Colonic mucosa (tissue), 4 donors: ENCODE data around the gene MCM9. TPM values are rescaled to one million over a fixed set of nuclear protein-coding genes. Genes with fewer than 3 reads are reported as not detected.
"Not testable (repeated sequence)": the region's sequence is repeated elsewhere in the genome, so short reads cannot be mapped to it uniquely, and the experiment has no call there.

Source experiments
- DNase-seq: peaks from one replicate; pipeline ENCODE4 v3.0.0-alpha.2; 2020
- H3K27ac ChIP-seq: fragments of 200-600 bp; one replicate; pipeline ENCODE4 v1.8.0; 2021
- H3K27me3 ChIP-seq: fragments of 200-600 bp; one replicate; pipeline ENCODE4 v1.8.0; 2021
- H3K36me3 ChIP-seq: fragments of 200-600 bp; one replicate; pipeline ENCODE4 v1.8.0; 2021
- H3K4me1 ChIP-seq: fragments of 200-600 bp; one replicate; pipeline ENCODE4 v1.8.0; 2021; ENCODE audit warnings: mild to moderate bottlenecking
- H3K4me3 ChIP-seq: fragments of 200-600 bp; one replicate; pipeline ENCODE4 v1.8.0; 2021
- H3K9ac ChIP-seq, 2 donors: one replicate each; pipeline ENCODE4 v1.7.0; 2013; ENCODE audit warnings: control low read depth in 2 of 2, low read depth in 2 of 2, low read length in 2 of 2
- H3K9me3 ChIP-seq: fragments of 200-600 bp; one replicate; pipeline ENCODE4 v1.8.0; 2021
- intact Hi-C: fragments of 100-400 bp; cut with DNase I; formaldehyde crosslinking; loops from one replicate; pipeline ENCODE4 v1.14.1; 2022
- total RNA-seq, 2 donors: library from RNA; stranded (reverse); fragmentation: NEBNext Ultra II Directional in 1 of 2; extraction: Animal tissue kit (Norgen Biotek cat#: 25700) in 1 of 2; gene quantifications; one replicate each; pipeline ENCODE4 v1.2.1, GENCODE V29; 2021
- TF ChIP-seq, protein P1 (sequence below): fragments of 200-600 bp; IDR thresholded peaks from one replicate; pipeline ENCODE4 v1.8.0; 2022; ENCODE audit warnings: antibody characterized with exemption, mild to moderate bottlenecking
- donor health status: healthy.
- donor health status: DM: no; HTN: no; CAD: no.
- donor health status: DM: no; HTN: no; CAD: no.

MCM9 gene
- total RNA-seq, 2 donors from 2014 or later = 14.3 to 18.5 TPM

DNA sequence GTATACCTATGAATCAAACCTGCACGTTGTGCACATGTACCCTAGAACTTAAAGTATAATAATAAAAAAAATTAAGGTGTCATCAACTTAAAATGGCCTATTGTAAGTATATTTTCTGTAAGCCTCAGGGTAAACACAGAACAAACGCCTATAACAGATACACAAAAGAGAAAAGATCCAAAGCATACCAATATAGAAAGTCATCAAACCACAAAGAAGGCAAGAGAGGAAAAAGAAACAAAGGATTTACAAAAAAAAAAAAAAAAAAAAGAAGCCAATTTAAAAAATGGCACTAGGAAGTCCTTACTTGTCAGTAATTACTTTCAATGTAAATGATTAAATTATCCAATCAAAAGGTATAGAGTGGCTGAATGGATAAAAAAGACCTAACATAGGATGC is 65.6 kb downstream of the MCM9 start:
- Histone ChIP-seq H3K27me3 (no peaks in the 10 kb centered on the region), H3K36me3 (no peaks in the 10 kb centered on the region), H3K4me1 (no peaks in the 10 kb centered on the region), H3K4me3 (no peak overlapping the region), H3K9ac (no peak overlapping the region), H3K27ac (no peak overlapping the region), H3K9me3 (no peaks in the 10 kb centered on the region)
- intact Hi-C loops = no loop called here
- TF ChIP-seq, protein P1, sequence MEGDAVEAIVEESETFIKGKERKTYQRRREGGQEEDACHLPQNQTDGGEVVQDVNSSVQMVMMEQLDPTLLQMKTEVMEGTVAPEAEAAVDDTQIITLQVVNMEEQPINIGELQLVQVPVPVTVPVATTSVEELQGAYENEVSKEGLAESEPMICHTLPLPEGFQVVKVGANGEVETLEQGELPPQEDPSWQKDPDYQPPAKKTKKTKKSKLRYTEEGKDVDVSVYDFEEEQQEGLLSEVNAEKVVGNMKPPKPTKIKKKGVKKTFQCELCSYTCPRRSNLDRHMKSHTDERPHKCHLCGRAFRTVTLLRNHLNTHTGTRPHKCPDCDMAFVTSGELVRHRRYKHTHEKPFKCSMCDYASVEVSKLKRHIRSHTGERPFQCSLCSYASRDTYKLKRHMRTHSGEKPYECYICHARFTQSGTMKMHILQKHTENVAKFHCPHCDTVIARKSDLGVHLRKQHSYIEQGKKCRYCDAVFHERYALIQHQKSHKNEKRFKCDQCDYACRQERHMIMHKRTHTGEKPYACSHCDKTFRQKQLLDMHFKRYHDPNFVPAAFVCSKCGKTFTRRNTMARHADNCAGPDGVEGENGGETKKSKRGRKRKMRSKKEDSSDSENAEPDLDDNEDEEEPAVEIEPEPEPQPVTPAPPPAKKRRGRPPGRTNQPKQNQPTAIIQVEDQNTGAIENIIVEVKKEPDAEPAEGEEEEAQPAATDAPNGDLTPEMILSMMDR = no peak
- DNase-seq = no peak

DNA sequence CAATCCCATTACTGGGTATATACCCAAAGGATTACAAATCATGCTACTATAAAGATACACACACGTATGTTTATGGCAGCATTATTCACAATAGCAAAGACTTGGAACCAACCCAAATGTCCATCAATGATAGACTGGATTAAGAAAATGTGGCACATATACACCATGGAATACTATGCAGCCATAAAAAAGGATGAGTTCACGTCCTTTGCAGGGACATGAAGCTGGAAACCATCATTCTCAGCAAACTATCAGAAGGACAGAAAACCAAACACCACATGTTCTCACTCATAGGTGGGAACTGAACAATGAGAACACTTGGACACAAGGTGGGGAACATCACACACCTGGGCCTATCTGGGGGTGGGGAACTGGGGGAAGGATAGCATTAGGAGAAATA is 66.1 kb downstream of the MCM9 start:
- H3K27me3 ChIP-seq, intact Hi-C loops, H3K4me3 ChIP-seq, DNase-seq, H3K4me1 ChIP-seq, H3K9me3 ChIP-seq, H3K9ac ChIP-seq, H3K36me3 ChIP-seq, H3K27ac ChIP-seq: not testable (repeated sequence)

DNA sequence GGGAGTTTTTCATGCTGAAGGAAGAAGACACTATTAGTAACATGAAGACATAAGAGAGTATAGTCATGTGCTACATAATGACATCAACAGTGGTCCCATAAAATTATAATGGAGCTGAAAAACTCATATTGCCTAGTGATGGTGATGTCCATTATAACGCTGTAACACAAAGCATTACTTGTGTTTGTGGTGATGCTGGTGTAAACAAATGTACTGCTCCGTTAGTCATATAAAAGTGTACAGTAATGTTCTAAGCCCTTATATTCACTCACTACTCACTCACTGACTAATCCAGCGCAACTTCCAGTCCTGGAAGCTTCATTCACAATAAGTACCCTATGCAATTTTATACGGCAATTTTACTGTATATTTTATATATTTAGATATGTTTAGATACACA is 67.8 kb downstream of the MCM9 start:
- H3K27me3 ChIP-seq = no peaks in the 10 kb centered on the region
- H3K4me1 ChIP-seq = no peaks in the 10 kb centered on the region
- H3K36me3 ChIP-seq = no peaks in the 10 kb centered on the region
- no peak overlapping the region for H3K9ac ChIP-seq
- TF ChIP-seq, protein P1 = no peak
- H3K9me3 ChIP-seq = no peaks in the 10 kb centered on the region
- H3K4me3 ChIP-seq = no peak overlapping the region
- no peak for DNase-seq
- no peak overlapping the region for H3K27ac ChIP-seq
- intact Hi-C loops = no loop called here

DNA sequence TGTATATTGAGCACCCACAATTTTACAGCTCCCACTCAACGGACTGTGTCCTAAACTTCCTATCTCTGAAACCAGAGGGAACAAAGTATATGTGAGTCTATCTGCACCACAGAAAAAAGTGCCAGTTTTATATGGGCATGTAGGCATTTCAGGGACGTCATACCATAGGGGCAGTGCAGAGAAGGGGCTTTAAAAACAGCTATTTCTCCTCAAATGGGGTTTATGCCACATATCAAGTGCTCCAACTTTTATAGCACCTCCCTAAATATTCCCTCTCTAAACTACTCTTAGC is 69.9 kb downstream of the MCM9 start:
- Histone ChIP-seq H3K27me3 (no peaks in the 10 kb centered on the region), H3K4me3 (no peak overlapping the region), H3K27ac (no peak overlapping the region), H3K36me3 (no peaks in the 10 kb centered on the region), H3K9ac (no peak overlapping the region), H3K4me1 (no peaks in the 10 kb centered on the region), H3K9me3 (no peaks in the 10 kb centered on the region)
- TF ChIP-seq, protein P1 = no peak
- intact Hi-C loops = no loop called here
- no peak for DNase-seq

DNA sequence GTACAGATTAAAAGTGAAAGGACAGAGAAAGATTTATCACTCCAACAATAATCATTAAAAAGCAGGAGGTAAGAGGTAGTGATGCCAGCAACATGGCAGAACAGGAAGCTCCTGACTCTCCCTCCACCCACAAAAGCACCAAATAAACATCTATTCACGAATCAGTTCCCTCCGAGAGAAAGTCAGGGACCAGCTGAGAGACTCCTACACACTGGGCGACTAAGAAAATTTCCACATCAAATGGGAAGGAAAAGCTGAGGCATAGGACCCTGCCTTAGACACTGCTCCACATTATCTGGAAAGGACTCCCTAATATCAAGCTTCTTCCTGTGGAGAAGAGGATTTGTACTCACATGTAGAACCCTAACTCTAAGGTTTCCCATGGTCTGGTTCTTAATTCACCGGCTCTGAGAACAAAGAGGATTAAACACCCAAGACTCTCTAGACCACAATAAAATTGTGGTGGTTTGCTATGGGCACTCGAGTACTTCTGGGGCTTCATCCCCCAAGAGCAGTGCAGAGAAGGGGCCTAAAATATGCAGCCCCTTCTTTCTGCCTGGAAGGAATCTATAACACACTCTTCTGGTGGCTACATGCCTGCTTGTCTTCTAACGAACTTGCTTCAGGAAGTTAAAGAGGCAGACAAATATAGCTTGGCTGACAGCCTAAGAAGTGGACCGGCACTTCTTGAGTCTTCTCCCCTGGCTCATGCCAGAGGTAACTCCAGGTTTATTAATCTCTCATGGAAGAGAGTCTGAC is 70.4 kb downstream of the MCM9 start:
- Histone ChIP-seq H3K27me3 (no peaks in the 10 kb centered on the region), H3K4me3 (no peak overlapping the region), H3K36me3 (no peaks in the 10 kb centered on the region), H3K9me3 (no peaks in the 10 kb centered on the region), H3K27ac (no peak overlapping the region), H3K9ac (no peak overlapping the region), H3K4me1 (no peaks in the 10 kb centered on the region)
- DNase-seq = no peak
- TF ChIP-seq, protein P1 = no peak
- intact Hi-C loops = no loop called here

DNA sequence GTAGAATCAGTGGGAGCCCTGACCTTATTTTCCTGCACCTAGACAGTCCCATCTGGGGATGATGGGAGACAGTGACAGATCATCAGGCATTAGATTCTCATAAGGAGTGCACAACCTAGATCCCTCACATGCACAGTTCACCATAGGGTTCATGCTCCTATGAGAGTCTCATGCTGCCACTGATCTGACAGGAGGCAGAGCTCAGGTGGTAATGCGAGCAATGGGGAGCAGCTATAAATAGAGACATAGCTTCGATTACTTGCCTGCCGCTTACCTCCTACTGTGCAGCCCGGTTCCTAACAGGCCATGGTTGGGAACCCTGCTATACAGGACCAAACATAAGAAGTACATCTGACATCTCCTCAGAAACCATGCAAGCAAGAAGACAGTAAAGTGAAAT is 72.5 kb downstream of the MCM9 start:
- H3K4me1 ChIP-seq = no peaks in the 10 kb centered on the region
- no peak for DNase-seq
- H3K27ac ChIP-seq = no peak overlapping the region
- no peaks in the 10 kb centered on the region for H3K36me3 ChIP-seq
- H3K9ac ChIP-seq = no peak overlapping the region
- TF ChIP-seq, protein P1 = no peak
- intact Hi-C loops = no loop called here
- H3K27me3 ChIP-seq = no peaks in the 10 kb centered on the region
- no peaks in the 10 kb centered on the region for H3K9me3 ChIP-seq
- no peak overlapping the region for H3K4me3 ChIP-seq
